Suprapubic skin (tissue), 4 donors: ENCODE results near the gene TBC1D5. TPM values are rescaled to one million over a fixed set of nuclear protein-coding genes. Genes with fewer than 3 reads are reported as not detected.

Experiments
- DNase-seq, 2 donors: peaks; one replicate each; pipeline ENCODE4 v3.0.0-alpha.2; 2019; ENCODE audit warnings: low spot score in 2 of 2
- H3K27ac ChIP-seq: fragments of 200-600 bp; sonication (generic); one replicate; pipeline ENCODE4 v1.5.1; 2019
- H3K27me3 ChIP-seq: fragments of 200-600 bp; sonication (generic); one replicate; pipeline ENCODE4 v1.5.1; 2019
- H3K36me3 ChIP-seq: fragments of 200-600 bp; sonication (generic); one replicate; pipeline ENCODE4 v1.5.1; 2019
- H3K4me1 ChIP-seq: fragments of 200-600 bp; sonication (generic); one replicate; pipeline ENCODE4 v1.5.1; 2019
- H3K4me3 ChIP-seq: fragments of 200-600 bp; sonication (generic); one replicate; pipeline ENCODE4 v1.5.1; 2019; ENCODE audit warnings: mild to moderate bottlenecking
- H3K9me3 ChIP-seq: fragments of 200-600 bp; sonication (generic); one replicate; pipeline ENCODE4 v1.5.1; 2019
- CTCF ChIP-seq, 2 donors: fragments of 200-600 bp in 1 of 2; fragments of 450-650 bp in 1 of 2; sonication (generic) in 1 of 2; IDR thresholded peaks; one replicate each; pipeline ENCODE4 v1.5.1; 2016 to 2019; ENCODE audit warnings: antibody characterized with exemption in 2 of 2, mild to moderate bottlenecking in 1 of 2, moderate library complexity in 1 of 2
- EP300 ChIP-seq: sonication (generic); formaldehyde crosslinking; IDR thresholded peaks from one replicate; pipeline ENCODE4 v1.6.1; 2017; ENCODE audit warnings: antibody characterized with exemption
- POLR2A ChIP-seq, 2 donors: fragments of 450-650 bp; IDR thresholded peaks; one replicate each; pipeline ENCODE4 v1.6.1; 2017; ENCODE audit warnings: antibody characterized with exemption in 2 of 2, mild to moderate bottlenecking in 2 of 2, moderate library complexity in 2 of 2
- POLR2AphosphoS5 ChIP-seq, 3 donors: sonication (generic); formaldehyde crosslinking; IDR thresholded peaks; one replicate each; pipeline ENCODE4 v1.6.1; 2017; ENCODE audit warnings: antibody characterized with exemption in 3 of 3
- WGBS: methylation state at CpG from one replicate; pipeline ENCODE4 v1.1.5; 2018; 5-methylcytosine and 5-hydroxymethylcytosine counted together
- total RNA-seq, 4 donors: library from RNA; depleted of rRNA; stranded (reverse); fragments of >200 nt; gene quantifications; one replicate each; pipeline ENCODE4 v1.1.0, GENCODE V29; 2016

Gene TBC1D5
- total RNA-seq, 4 donors from 2014 or later, result 66.4 to 98.5 (median 79.9) TPM

DNA sequence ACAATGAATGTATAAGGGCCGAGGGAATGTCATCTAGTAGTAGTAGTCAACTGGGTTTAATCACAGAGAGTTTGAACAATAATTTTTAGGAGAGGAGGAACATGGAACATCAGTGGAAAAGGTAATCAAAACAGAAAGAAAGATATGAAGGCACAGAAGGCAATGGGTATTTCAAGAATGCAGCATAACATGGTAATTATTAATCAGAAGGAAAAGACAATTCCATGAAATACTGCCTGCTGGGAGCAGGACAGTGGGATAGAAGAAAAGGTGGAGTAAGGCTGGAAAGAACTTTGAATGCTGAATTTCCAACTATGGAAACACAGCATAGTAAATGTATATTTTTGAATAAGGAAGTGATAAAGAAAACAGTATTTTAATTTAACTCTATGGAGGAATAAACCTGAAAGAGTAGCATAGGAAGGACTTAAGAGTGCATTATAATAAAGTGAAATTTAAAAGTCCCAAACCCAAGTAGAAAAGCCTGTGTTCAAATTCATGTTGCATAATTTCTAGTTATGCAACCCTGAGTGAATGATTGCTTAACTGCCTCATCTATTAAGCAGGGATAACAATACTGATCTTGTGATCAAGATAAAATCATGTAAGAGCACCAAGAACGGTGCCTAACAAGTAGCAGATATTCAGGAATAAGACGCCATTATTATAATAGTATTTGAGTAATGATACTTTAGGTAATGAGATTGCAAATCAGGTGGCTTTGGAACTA is 357.7 kb downstream of the TBC1D5 start:
- H3K9me3 ChIP-seq, result no peaks in the 10 kb centered on the region
- H3K4me1 ChIP-seq, result no peaks in the 10 kb centered on the region
- DNase-seq, result no peak
- H3K27ac ChIP-seq, result no peak overlapping the region
- H3K27me3 ChIP-seq, result no peaks in the 10 kb centered on the region
- TF ChIP-seq EP300, result no peak
- TF ChIP-seq POLR2A (IDR thresholded peaks at IDR 0.05), result no peak
- no peak for TF ChIP-seq CTCF (IDR thresholded peaks at IDR 0.05)
- no peak for TF ChIP-seq POLR2AphosphoS5 (IDR thresholded peaks at IDR 0.05)
- peaks cover 3% of the 10 kb centered on the region for H3K36me3 ChIP-seq
- WGBS, result 78% methylated on average over 3 of the region's 3 CpGs
- H3K4me3 ChIP-seq, result no peak overlapping the region

- H3K9me3 ChIP-seq, result no peaks in the 10 kb centered on the region
- H3K27ac ChIP-seq, result no peak overlapping the region
- no peak overlapping the region for H3K4me3 ChIP-seq
- TF ChIP-seq POLR2A (IDR thresholded peaks at IDR 0.05), result no peak
- no peak for TF ChIP-seq EP300
- no peak for TF ChIP-seq POLR2AphosphoS5 (IDR thresholded peaks at IDR 0.05)
- TF ChIP-seq CTCF (IDR thresholded peaks at IDR 0.05), result no peak
- WGBS, result 100% methylated on average over 1 of the region's 1 CpG
- no peaks in the 10 kb centered on the region for H3K27me3 ChIP-seq
- peaks cover 15% of the 10 kb centered on the region for H3K36me3 ChIP-seq
- no peaks in the 10 kb centered on the region for H3K4me1 ChIP-seq
- no peak for DNase-seq
Observed at GRCh38 chr3:17373304-17373703, 369.1 kb downstream of the TBC1D5 start.

DNA sequence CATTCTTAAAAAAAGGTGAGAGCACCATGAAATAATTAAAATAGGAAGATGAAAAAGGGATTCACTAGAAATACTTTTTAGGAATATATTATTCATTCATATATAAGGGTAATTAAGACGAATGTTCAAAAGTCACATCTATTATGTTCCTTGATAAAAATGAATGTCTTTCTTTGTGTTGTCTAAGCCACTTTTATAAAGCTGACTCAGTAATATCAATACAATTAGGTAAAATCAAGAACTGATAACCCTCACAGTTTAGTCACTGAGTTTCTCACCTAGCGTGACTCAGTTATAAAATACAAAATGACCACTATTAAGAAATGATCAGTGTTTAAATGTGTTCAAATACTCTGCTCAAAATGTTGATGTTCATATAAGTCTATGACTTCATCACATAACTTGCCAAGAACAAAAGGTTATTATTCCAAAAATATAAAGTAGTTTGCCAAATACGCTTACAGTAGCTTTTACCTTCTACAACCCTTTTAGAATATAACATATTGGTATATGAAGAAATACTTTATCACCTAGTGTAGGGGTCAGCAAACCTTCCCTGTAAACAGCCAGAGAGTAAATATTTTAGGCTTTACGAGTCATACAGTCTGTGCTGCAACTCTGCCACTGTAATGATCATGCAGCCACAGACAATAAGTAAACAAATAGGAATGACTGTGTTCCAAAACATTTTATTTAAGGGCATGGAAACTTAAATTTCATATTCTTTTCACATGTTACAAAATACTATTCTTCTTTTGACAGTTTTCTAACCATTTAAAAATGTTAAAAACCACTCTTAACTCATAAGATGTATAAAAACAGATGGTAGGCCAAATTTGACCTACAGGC is 369.8 kb downstream of the TBC1D5 start:
- H3K4me1 ChIP-seq, result no peaks in the 10 kb centered on the region
- peaks cover 15% of the 10 kb centered on the region for H3K36me3 ChIP-seq
- no peaks in the 10 kb centered on the region for H3K27me3 ChIP-seq
- no peak for TF ChIP-seq POLR2AphosphoS5 (IDR thresholded peaks at IDR 0.05)
- WGBS, result 88% methylated on average over 4 of the region's 4 CpGs
- H3K9me3 ChIP-seq, result no peaks in the 10 kb centered on the region
- H3K27ac ChIP-seq, result no peak overlapping the region
- no peak for DNase-seq
- no peak overlapping the region for H3K4me3 ChIP-seq

DNA sequence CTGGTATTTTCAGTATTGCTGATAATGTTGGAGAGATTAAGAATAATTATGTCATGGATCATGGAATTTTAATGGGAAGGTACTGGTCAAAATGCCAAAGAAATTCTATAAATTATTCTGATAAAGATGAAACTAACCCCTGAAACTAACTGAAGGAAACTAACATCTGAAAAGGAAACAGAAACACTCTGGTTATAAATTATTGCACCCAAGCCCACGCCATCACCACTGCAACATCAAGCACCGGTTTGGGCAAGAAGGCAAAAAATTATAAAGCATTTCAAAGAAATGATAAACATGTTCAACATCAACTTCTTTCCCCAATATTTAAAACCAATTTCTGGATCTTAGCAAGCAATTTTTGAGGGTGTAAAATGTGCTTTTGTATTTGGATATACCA is 372.5 kb downstream of the TBC1D5 start:
- Histone ChIP-seq H3K27me3 (no peaks in the 10 kb centered on the region), H3K4me1 (no peaks in the 10 kb centered on the region), H3K4me3 (no peak overlapping the region), H3K36me3 (peaks cover 15% of the 10 kb centered on the region), H3K9me3 (no peaks in the 10 kb centered on the region), H3K27ac (no peak overlapping the region)
- TF ChIP-seq CTCF (IDR thresholded peaks at IDR 0.05) (no peak), EP300 (no peak), POLR2AphosphoS5 (IDR thresholded peaks at IDR 0.05) (no peak), POLR2A (IDR thresholded peaks at IDR 0.05) (no peak)
- 92% methylated on average over 2 of the region's 2 CpGs for WGBS
- no peak for DNase-seq

DNA sequence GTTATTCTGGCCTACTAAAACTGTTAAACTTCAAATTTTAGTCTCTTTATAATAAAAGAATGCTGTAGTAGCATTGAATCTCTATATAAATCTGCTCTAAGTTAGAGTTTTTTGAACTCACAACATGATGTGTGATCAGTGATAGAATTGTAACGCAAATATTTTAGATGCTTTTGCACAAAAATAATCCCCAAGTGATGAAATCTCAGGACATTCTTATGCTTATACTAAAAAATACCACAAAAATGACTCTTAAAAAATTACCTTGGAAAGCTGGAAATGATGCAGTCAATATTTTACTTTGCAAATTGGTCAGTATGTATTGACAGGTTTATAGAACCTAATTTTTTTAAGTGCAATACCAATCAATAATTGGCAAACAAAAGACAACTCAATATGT is 375.3 kb downstream of the TBC1D5 start:
- Histone ChIP-seq H3K4me1 (no peaks in the 10 kb centered on the region), H3K27ac (no peak overlapping the region), H3K4me3 (no peak overlapping the region), H3K27me3 (no peaks in the 10 kb centered on the region), H3K9me3 (no peaks in the 10 kb centered on the region), H3K36me3 (peaks cover 14% of the 10 kb centered on the region)
- DNase-seq, result no peak
- TF ChIP-seq POLR2A (IDR thresholded peaks at IDR 0.05), result no peak
- TF ChIP-seq CTCF (IDR thresholded peaks at IDR 0.05), result no peak
- no peak for TF ChIP-seq EP300
- no peak for TF ChIP-seq POLR2AphosphoS5 (IDR thresholded peaks at IDR 0.05)
- WGBS, result 100% methylated on average over 1 of the region's 1 CpG
